Hepatocyte (in vitro differentiated cells): ENCODE results near the gene XPA. TPM values are rescaled to one million over a fixed set of nuclear protein-coding genes. Genes with fewer than 3 reads are reported as not detected.

ENCODE experiments used
- polyA plus RNA-seq: library from polyadenylated mRNA; unstranded; fragments of >200 nt; fragmentation: Nextera tagmentation; extraction: Ambion mirVana; gene quantifications from 2 replicates; pipeline ENCODE4 v1.2.1, GENCODE V29; 2016
- total RNA-seq: library from RNA; depleted of rRNA; stranded (reverse); fragments of >200 nt; gene quantifications from 2 replicates; pipeline ENCODE4 v1.2.3, GENCODE V29; 2014

XPA gene
- total and polyA plus RNA-seq, 2 experiments from 2014 or later = 12.6 to 18.5 TPM

Other genes starting within 250 kb of the XPA start
- 0.32 and 0.47 TPM in 2 replicates for gene TMOD1, start 195.7 kb downstream of the XPA start, total RNA-seq
- 0.47 and 3.5 TPM in 2 replicates for gene TMOD1, start 195.7 kb downstream of the XPA start, polyA plus RNA-seq
- gene TSTD2, start 64.0 kb downstream of the XPA start, total RNA-seq = 17.0 and 19.0 TPM in 2 replicates
- gene TSTD2, start 64.0 kb downstream of the XPA start, polyA plus RNA-seq = 4.3 and 11.2 TPM in 2 replicates
- gene NCBP1, start 63.5 kb downstream of the XPA start, total RNA-seq = 30.3 and 33.0 TPM in 2 replicates
- 22.6 and 27.6 TPM in 2 replicates for gene NCBP1, start 63.5 kb downstream of the XPA start, polyA plus RNA-seq
- gene FOXE1, start 155.9 kb upstream of the XPA start, total RNA-seq = 0.67 and 0.88 TPM in 2 replicates
- 0.99 and 3.7 TPM in 2 replicates for gene FOXE1, start 155.9 kb upstream of the XPA start, polyA plus RNA-seq
- 17.9 and 22.6 TPM in 2 replicates for gene TRMO, start 225.2 kb upstream of the XPA start, total RNA-seq
- 10.3 and 10.8 TPM in 2 replicates for gene TRMO, start 225.2 kb upstream of the XPA start, polyA plus RNA-seq
- not detected in 2 replicates for gene HEMGN, start 240.8 kb upstream of the XPA start, total RNA-seq
- gene HEMGN, start 240.8 kb upstream of the XPA start, polyA plus RNA-seq = not detected in 2 replicates